Ishikawa (cell line): Measurements from ENCODE around the gene FGF1.

Experiments
- EGR1 ChIP-seq: IDR thresholded peaks from 2 replicates; pipeline ENCODE4 v1.6.1; 2012
- RAD21 ChIP-seq: IDR thresholded peaks from 2 replicates; pipeline ENCODE4 v1.6.1; 2012; ENCODE audit warnings: low read depth
- TF ChIP-seq, protein P1 (sequence below): IDR thresholded peaks from 2 replicates; pipeline ENCODE4 v1.6.1; 2012

DNA sequence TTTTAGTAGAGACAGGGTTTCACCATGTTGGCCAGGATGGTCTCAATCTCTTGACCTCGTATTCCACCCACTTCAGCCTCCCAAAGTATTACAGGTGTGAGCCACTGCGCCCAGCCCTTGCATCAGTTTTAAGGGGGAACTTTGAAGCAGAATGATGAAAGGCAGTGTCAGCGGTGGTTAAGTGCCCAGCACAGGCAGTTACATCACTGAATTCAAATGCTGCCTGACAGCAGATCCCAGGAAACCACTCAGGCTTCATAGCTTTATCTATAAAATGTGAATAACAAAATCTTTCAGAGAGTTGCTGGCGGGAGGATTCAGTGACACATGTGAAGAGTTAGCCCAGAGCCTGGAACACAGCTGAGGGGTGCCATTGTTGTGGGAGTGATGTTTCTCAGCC, 26.5 kb downstream of the FGF1 start:
- TF ChIP-seq, protein P1, sequence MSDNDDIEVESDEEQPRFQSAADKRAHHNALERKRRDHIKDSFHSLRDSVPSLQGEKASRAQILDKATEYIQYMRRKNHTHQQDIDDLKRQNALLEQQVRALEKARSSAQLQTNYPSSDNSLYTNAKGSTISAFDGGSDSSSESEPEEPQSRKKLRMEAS: no peak
- TF ChIP-seq RAD21 (no peak), EGR1 (no peak)
